T-helper 2 cell (primary cell): ENCODE data around the gene PICK1.

Experiments
- DNase-seq, 5 experiments: peaks; one replicate each; pipeline versions ENCODE4 v3.0.0 to v3.0.0-alpha.2; 2012 to 2022
- total RNA-seq, 2 donors: gene quantifications; one replicate each; lab custom pipeline; 2026; lab: John Stamatoyannopoulos, UW

PICK1 gene
- 18.7 to 28.1 reads per million in 2 donors for total RNA-seq

GRCh38 chr22:38056969-38057891 is at the start of gene PICK1:
Gene PICK1 (plus strand): TSS chr22:38057404. CDS start chr22:38057810, 406 bp downstream.
- DNase-seq = peak; percentile 54 to 86 (median 73)

- no peak for DNase-seq
Observed at GRCh38 chr22:38009000-38009806, 48.0 kb upstream of the PICK1 start.

DNA sequence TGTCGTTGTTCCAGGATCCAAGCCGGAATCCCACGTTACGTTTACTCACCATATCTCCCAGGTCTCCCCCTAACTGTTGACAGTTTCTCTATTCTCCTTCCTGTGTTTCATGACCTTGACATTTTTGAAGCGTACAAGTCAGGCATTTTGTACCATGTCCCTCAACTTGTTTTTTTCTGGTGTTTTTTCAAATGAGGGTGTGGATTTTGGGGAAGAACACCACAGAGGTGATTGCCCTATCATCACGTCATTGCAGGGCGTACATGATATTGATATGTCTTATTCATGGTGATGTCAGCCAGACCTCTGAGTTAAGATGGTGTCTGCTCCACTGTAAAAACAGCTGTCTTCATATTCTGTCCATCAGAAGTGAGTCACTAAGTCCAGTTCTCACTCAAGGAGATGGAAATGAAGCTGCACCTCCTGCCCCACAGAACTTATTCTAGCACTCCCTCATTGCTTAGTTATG is 44.6 kb upstream of the PICK1 start:
- no peak for DNase-seq

GRCh38 chr22:38014083-38014482 is 43.1 kb upstream of the PICK1 start:
- no peak for DNase-seq

- DNase-seq = no peak
Observed at GRCh38 chr22:38016182-38017151, 40.7 kb upstream of the PICK1 start.

- no peak for DNase-seq
Observed at GRCh38 chr22:38017272-38017920, 39.8 kb upstream of the PICK1 start.

GRCh38 chr22:38017939-38018885 is 39.0 kb upstream of the PICK1 start:
- no peak for DNase-seq

DNA sequence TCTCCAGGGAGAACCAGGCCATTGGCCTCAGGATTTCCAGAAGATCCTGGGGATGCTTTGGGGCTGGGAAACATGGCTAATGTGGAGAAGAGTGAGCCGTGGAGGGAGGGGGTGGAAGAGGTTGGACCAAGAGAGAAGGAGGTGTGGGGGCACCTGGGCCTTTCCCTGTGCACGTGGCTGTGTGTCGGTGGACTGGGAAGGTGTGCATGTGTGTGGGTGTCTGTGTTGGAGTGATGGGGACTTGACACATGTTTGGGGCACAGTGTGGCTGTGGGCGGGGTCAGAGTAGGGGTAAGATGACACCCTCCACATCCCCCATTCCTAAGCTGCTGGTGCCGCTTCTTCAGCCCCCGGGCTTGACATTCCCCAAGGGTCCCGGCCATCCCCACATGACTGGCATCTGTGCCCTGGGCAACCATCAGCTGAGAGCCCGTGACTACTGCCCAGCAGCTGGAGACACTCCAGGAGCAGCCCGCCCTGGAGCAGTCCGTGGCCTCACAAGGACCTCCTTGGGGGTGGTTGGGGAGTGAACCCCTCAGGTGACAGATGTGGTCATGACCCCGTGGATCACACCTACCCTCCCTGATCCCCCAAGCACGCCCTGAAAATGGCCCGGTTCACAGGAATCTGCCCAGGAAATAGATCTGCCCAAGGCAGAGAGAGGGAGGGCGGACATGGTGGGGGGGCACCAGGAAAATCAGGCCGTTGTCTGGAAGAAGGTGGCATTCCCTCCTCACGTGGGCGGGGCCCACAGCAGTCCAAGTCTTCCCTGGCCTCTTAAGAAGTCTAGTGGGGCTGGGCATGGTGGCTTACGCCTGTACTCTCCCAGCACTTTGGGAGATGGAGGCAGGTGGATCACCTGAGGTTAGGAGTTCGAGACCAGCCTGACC is 38.0 kb upstream of the PICK1 start:
- DNase-seq = no peak

- no peak for DNase-seq
Observed at GRCh38 chr22:38021206-38021605, 36.0 kb upstream of the PICK1 start.

DNA sequence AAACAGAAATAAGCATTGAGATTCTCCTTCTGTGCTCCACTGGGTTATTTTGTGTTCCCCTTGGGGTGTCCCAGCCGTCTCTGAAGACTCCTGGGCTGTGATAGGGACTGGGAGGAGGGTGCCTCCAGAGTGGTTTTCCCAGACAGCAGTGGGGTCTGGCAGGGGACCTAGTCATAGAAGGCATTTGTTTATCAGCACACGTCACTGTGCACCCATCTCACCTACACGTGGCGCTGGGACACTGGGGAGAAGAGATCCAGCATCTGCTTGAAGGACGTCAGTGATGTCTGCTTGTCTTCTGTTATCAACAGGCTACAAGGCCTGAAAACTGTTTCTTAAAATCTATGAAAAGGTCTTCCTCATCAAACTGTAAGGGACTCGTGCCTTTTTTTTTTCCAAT is 34.2 kb upstream of the PICK1 start:
- DNase-seq = no peak

GRCh38 chr22:38025514-38025913 is 31.7 kb upstream of the PICK1 start:
- no peak for DNase-seq

GRCh38 chr22:38026130-38027111 is 30.8 kb upstream of the PICK1 start:
- no peak for DNase-seq

- DNase-seq = no peak
Observed at GRCh38 chr22:38027487-38027886, 29.7 kb upstream of the PICK1 start.

DNA sequence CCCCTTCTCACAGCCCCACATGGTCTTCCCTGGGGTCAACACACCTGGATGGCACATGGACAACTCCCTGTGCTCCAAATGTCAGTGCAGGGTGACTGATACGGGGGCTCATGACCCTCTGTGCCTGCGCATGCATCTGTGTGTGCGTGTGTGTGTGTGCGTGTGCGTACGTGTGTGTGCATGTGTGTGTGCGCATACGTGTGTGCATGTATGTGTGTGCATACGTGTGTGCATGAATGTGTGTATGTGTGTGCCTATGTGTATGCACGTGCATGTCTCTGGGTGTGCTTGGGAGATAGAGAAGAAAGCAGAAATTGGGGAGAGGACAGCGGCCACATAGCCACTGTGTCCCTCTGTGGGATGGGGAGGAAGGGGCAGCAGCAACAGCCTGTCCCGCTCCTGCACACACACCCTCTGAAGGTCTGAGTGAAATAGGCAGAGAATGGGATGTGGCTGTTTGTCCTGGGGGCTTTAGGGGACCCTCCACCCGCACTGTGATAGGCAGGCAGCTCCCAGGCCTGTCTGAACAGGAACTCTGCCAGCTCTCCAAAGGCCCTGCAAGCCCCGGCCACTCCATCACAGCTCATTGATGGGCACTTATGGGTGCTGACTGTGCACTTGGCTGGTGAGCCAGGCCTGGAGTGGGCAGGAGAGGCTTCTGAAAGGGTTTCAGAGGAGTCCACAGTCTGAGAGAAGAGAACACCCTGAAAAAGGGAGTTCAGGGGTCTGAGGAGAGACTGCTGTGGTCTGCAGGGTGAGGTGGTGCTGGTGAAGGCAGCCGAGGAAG is 28.7 kb upstream of the PICK1 start:
- DNase-seq = no peak

GRCh38 chr22:38029370-38029769 is 27.8 kb upstream of the PICK1 start:
- DNase-seq = no peak

- no peak for DNase-seq
Observed at GRCh38 chr22:38029901-38030300, 27.3 kb upstream of the PICK1 start.
